ENCODE data around the gene PPP1R12A. TPM values are rescaled to one million over a fixed set of nuclear protein-coding genes. Genes with fewer than 3 reads are reported as not detected.
"Not testable (repeated sequence)": the region's sequence is repeated elsewhere in the genome, so short reads cannot be mapped to it uniquely, and the experiment has no call there.

The PPP1R12A gene
- total RNA-seq (2014; rRNA removed; shearing (Covaris generic); ENCODE audit: low replicate concordance), result 84.9 and 95.1 TPM in 2 replicates

DNA sequence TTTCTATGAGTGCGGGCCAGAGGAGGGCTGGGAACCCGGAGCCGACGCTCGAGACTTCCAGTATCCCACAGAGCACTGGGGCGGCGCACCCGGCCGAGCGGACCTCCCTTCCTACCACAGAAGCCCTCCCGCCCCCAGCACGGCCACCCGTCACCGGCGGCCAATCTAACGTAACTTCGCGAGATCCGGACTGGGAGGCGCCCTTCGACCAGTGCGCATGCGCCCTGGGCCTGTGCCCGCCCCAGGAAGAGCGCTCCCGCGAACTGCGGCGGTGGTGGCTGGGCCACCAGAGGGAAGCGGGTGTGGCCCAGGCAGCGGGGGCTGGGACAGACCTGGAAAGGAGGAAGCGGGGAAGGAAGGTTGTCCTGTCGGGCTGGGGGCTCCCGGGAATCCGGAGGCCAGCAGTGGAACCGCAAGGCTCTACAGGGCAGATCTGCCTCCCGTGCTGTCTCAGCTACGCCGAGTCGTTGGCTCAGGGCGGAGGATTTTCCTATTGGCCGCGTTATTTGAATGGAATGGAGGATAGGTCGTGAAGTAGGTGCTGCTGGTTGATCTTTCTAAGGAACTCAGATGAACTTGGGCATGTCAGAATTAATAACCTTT lies at the start of gene PPP1R12A:
PPP1R12A (minus strand) TSS at position 77 of the 603 bp plus-strand sequence. CDS start 166 bp downstream, outside the sequence.
- DNase-seq, result peak; percentile 98
- Histone ChIP-seq H3K36me3 (ENCODE audit: insufficient read depth, low read length) (no peaks in the 10 kb centered on the region), H3K27me3 (ENCODE audit: low read length) (no peaks in the 10 kb centered on the region), H3K9ac (ENCODE audit: low read length) (peak within 1 kb of the TSS; percentile 96), H3K4me2 (ENCODE audit: low read depth, low read length, poor library complexity, severe bottlenecking) (peak within 1 kb of the TSS; percentile 87), H3K9me2 (replicated peaks; ENCODE audit: insufficient read depth, low read length) (no peaks in the 10 kb centered on the region), H4K20me1 (ENCODE audit: insufficient read depth, low read depth, low read length) (peaks cover 17% of the 10 kb centered on the region; the same call in 1 of the 2 replicates), H3K27ac (ENCODE audit: low read length) (peak within 1 kb of the TSS; percentile 72), H3K4me3 (ENCODE audit: low read length) (peak within 1 kb of the TSS; percentile 91), H3K4me1 (ENCODE audit: low read length) (peaks cover 31% of the 10 kb centered on the region), H2AFZ (ENCODE audit: low read length) (peak within 1 kb of the TSS; percentile 76), H3K9me3 (ENCODE audit: low read length) (no peaks in the 10 kb centered on the region), H3K79me2 (ENCODE audit: low read length) (peaks cover 52% of the 10 kb centered on the region)

DNA sequence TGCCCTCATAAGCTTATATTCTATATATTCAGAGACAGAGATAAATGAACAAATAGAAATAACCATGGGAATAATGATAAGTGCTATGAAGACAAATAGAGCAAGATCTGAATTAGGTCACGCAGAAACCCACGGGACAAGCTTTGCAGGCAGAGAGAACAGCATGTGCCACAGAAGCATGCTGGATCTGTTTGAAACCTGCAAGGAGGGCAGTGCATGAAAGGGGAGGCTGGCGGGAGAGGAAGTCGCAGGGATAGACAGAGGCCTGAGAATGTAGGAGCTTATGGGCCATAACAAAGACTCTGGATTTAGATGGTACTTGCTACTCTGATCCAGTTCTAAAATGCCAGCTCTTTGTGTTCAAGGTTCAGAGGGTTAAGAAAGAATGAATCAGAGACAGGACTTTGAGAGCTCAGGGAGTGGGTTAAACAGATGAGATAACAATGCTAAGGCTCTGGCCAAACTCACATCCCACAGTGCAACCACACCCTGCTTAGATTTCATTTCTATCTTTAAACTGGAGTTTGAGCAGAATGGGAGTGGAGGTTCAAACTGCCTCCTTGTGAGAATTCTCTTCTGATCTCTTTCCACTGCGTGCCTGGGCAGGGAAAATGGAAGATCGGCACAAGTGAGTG lies 49.2 kb upstream of the PPP1R12A start:
- no peak overlapping the region for H3K27ac ChIP-seq (ENCODE audit: low read length)
- no peak overlapping the region for H3K4me2 ChIP-seq (ENCODE audit: low read depth, low read length, poor library complexity, severe bottlenecking)
- no peaks in the 10 kb centered on the region for H3K79me2 ChIP-seq (ENCODE audit: low read length)
- H3K4me1 ChIP-seq (ENCODE audit: low read length), result no peaks in the 10 kb centered on the region
- no peaks in the 10 kb centered on the region for H3K9me3 ChIP-seq (ENCODE audit: low read length)
- H3K36me3 ChIP-seq (ENCODE audit: insufficient read depth, low read length), result no peaks in the 10 kb centered on the region
- H4K20me1 ChIP-seq (ENCODE audit: insufficient read depth, low read depth, low read length), result no peaks in the 10 kb centered on the region
- no peak overlapping the region for H3K9ac ChIP-seq (ENCODE audit: low read length)
- H3K4me3 ChIP-seq (ENCODE audit: low read length), result no peak overlapping the region
- no peak for DNase-seq
- no peaks in the 10 kb centered on the region for H3K27me3 ChIP-seq (ENCODE audit: low read length)
- no peaks in the 10 kb centered on the region for H3K9me2 ChIP-seq (replicated peaks; ENCODE audit: insufficient read depth, low read length)
- no peak overlapping the region for H2AFZ ChIP-seq (ENCODE audit: low read length)

DNA sequence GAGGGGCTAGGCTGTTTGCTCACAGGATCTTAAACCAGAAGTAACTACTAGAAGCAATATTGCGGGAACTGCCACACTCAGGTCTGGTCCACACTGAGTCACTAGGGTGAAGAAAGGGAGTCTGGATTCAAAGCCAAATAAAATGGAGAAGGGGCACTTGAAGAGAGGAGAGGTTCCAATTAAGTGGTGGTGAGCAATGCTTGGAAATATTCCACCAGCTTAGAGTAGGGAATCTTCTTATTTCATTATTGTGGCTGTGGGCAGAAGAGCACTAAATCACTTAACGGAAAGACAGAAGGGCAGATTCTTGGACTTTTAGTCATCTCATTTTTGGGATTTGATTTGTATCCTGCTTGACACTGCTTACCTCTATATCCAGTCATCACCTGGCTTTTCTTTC lies 48.6 kb upstream of the PPP1R12A start:
- Histone ChIP-seq H3K9ac (ENCODE audit: low read length) (no peak overlapping the region), H3K36me3 (ENCODE audit: insufficient read depth, low read length) (no peaks in the 10 kb centered on the region), H3K9me3 (ENCODE audit: low read length) (no peaks in the 10 kb centered on the region), H3K4me1 (ENCODE audit: low read length) (no peaks in the 10 kb centered on the region), H2AFZ (ENCODE audit: low read length) (no peak overlapping the region), H3K27me3 (ENCODE audit: low read length) (no peaks in the 10 kb centered on the region), H3K27ac (ENCODE audit: low read length) (no peak overlapping the region), H3K9me2 (replicated peaks; ENCODE audit: insufficient read depth, low read length) (no peaks in the 10 kb centered on the region), H4K20me1 (ENCODE audit: insufficient read depth, low read depth, low read length) (no peaks in the 10 kb centered on the region), H3K4me2 (ENCODE audit: low read depth, low read length, poor library complexity, severe bottlenecking) (no peak overlapping the region), H3K79me2 (ENCODE audit: low read length) (no peaks in the 10 kb centered on the region), H3K4me3 (ENCODE audit: low read length) (no peak overlapping the region)
- DNase-seq, result no peak

DNA sequence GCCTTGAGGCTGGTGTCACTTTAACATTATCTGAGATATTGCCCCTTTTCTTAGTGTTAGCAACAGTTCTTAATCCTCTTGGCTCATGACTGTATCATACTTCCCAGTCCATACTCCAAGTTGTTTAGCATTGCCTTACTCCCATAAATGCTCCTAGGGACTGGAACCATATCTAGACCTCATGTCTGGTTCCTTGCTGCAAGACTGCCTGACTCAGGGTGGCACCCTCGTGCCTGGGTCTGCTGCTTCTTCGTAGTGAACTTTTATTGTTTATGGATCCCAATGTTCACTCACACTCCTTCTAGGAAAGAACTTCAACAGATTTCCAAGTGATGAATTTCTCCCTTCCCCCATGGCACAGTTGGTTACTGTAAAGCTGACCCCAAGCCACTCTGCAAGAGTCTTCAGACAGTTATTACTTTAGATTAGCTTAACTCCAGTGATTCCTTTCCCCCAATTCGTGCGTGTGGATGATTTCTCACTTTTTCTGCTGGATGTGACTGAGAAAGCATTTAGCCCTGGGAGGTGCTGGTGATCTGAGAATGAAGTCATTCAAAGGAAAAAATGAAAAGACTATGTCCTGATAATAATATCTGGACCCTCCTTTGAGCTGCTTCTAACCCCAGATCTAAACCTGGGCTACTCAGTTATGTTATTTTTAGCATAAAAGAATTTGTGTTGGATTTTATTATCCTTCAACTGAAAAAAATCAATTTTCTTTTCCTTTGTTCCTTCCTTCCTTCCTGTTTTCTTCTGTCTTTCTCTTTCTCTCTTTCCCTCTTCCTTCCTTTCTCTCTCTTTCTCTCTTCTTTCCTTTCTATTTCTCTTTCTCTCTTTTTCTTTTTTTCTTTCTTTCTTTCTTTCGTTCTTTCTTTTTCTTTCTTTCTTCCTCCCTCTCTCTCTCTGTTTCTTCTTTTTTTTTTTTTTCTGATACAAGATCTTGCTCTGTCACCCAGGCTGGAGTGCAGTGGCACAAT lies 47.5 kb upstream of the PPP1R12A start:
- Histone ChIP-seq H3K4me1 (ENCODE audit: low read length) (no peaks in the 10 kb centered on the region), H3K9me2 (replicated peaks; ENCODE audit: insufficient read depth, low read length) (no peaks in the 10 kb centered on the region), H3K4me2 (ENCODE audit: low read depth, low read length, poor library complexity, severe bottlenecking) (no peak overlapping the region), H3K27ac (ENCODE audit: low read length) (no peak overlapping the region), H3K27me3 (ENCODE audit: low read length) (no peaks in the 10 kb centered on the region), H2AFZ (ENCODE audit: low read length) (no peak overlapping the region), H3K4me3 (ENCODE audit: low read length) (no peak overlapping the region), H3K36me3 (ENCODE audit: insufficient read depth, low read length) (no peaks in the 10 kb centered on the region), H3K79me2 (ENCODE audit: low read length) (no peaks in the 10 kb centered on the region), H4K20me1 (ENCODE audit: insufficient read depth, low read depth, low read length) (no peaks in the 10 kb centered on the region), H3K9ac (ENCODE audit: low read length) (no peak overlapping the region), H3K9me3 (ENCODE audit: low read length) (no peaks in the 10 kb centered on the region)
- no peak for DNase-seq

DNA sequence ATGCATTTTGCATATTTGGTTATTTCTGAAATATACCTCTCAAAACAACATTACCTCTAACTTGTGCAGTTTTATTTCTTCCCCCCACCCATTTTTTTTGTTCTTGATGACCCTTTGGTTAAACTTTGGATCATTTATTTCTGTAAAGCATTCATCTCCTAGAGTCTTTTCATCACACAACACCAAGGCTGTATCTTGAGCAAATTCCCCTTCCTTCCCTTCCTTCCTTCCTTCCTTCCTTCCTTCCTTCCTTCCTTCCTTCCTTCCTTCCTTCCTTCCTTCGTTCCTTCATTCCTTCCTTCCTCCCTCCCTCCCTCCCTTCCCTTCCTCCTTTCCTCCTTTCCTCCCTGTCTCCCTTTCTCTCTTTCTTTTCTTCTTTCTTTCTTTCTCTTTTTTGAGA lies 43.8 kb upstream of the PPP1R12A start:
- no peak for DNase-seq
- H3K36me3 ChIP-seq (ENCODE audit: insufficient read depth, low read length), result no peaks in the 10 kb centered on the region
- H3K9ac ChIP-seq (ENCODE audit: low read length), result no peak overlapping the region
- no peak overlapping the region for H3K4me2 ChIP-seq (ENCODE audit: low read depth, low read length, poor library complexity, severe bottlenecking)
- no peaks in the 10 kb centered on the region for H3K4me1 ChIP-seq (ENCODE audit: low read length)
- H4K20me1 ChIP-seq (ENCODE audit: insufficient read depth, low read depth, low read length), result no peaks in the 10 kb centered on the region
- no peaks in the 10 kb centered on the region for H3K9me3 ChIP-seq (ENCODE audit: low read length)
- H3K27ac ChIP-seq (ENCODE audit: low read length), result no peak overlapping the region
- H3K9me2 ChIP-seq (replicated peaks; ENCODE audit: insufficient read depth, low read length), result no peaks in the 10 kb centered on the region
- H3K4me3 ChIP-seq (ENCODE audit: low read length), result no peak overlapping the region
- H3K27me3 ChIP-seq (ENCODE audit: low read length), result no peaks in the 10 kb centered on the region
- H2AFZ ChIP-seq (ENCODE audit: low read length), result no peak overlapping the region
- no peaks in the 10 kb centered on the region for H3K79me2 ChIP-seq (ENCODE audit: low read length)

DNA sequence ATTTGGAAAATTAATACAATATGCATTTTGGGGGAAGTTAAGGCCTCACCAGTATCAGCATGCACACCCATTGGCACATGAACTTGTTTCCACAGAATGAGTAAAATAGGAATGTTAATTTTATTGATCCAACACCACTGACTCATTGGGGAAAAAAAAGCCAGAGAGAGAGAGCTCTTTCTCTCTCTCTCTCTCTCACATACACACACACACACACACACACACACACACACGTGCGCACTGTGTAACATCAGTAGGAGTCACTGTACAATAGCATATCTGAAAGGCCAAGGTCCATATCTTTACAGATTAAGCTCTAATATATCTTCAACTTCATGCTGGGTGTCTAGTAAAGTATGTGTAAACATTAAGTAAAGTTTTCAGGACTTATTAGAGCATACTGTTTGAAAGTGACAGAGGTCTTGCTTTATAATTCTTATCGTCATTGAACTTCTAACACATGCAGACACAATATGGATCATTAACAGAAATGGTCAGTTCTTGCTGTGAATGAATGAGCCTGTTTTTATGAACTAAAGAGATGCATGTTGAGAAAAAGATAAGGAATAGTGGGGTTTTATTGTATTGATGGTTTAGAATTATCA lies 43.1 kb upstream of the PPP1R12A start:
- not testable (repeated sequence) for H3K36me3 ChIP-seq (ENCODE audit: insufficient read depth, low read length); H3K9me2 ChIP-seq (replicated peaks; ENCODE audit: insufficient read depth, low read length); H3K9me3 ChIP-seq (ENCODE audit: low read length); H3K4me2 ChIP-seq (ENCODE audit: low read depth, low read length, poor library complexity, severe bottlenecking); DNase-seq; H3K27me3 ChIP-seq (ENCODE audit: low read length); H3K4me1 ChIP-seq (ENCODE audit: low read length); H3K27ac ChIP-seq (ENCODE audit: low read length); H3K4me3 ChIP-seq (ENCODE audit: low read length); H3K9ac ChIP-seq (ENCODE audit: low read length); H3K79me2 ChIP-seq (ENCODE audit: low read length); H4K20me1 ChIP-seq (ENCODE audit: insufficient read depth, low read depth, low read length); H2AFZ ChIP-seq (ENCODE audit: low read length)

DNA sequence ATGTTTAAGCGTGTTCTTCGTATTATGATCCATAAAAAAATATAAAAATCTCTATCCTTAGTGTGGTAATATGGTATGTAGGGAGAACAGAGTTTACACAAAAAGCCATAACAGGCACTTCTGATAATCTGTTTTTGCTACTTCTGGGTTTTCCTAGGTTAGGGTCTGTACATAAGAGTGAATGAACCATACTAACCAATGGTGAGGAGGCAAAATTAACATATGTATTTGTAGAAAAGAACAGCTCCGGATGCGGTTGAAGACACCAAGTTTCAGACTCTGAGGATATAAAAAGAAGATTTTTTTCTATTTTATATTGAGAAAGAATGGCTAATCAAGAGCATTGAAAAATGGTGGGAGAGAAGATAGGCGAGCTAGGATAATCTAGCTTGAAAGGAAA lies 40.2 kb upstream of the PPP1R12A start:
- no peak for DNase-seq
- Histone ChIP-seq H3K36me3 (ENCODE audit: insufficient read depth, low read length) (no peaks in the 10 kb centered on the region), H3K9me3 (ENCODE audit: low read length) (no peaks in the 10 kb centered on the region), H3K4me2 (ENCODE audit: low read depth, low read length, poor library complexity, severe bottlenecking) (no peak overlapping the region), H3K27ac (ENCODE audit: low read length) (no peak overlapping the region), H3K9ac (ENCODE audit: low read length) (no peak overlapping the region), H2AFZ (ENCODE audit: low read length) (no peak overlapping the region), H3K4me3 (ENCODE audit: low read length) (no peak overlapping the region), H3K4me1 (ENCODE audit: low read length) (no peaks in the 10 kb centered on the region), H3K27me3 (ENCODE audit: low read length) (no peaks in the 10 kb centered on the region), H4K20me1 (ENCODE audit: insufficient read depth, low read depth, low read length) (no peaks in the 10 kb centered on the region), H3K9me2 (replicated peaks; ENCODE audit: insufficient read depth, low read length) (no peaks in the 10 kb centered on the region), H3K79me2 (ENCODE audit: low read length) (no peaks in the 10 kb centered on the region)

DNA sequence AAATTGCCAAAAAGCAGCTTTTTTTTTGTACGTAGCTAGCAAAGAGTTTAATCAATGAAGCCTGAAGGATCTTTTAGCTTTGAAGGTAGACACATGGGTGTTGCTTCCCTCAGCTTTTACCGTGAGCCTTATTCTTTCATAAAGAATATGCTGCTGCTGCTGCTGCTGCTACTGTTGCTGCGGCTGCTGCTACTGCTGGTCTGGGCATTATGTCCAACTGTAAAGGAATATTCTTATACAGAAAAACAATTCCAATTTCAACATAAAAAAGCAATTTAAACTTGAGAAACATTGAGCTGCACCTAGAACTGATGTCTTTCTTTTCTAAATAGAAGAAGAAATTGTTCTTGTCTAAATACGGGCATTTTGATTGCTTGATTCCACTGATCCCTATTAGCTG lies 38.9 kb upstream of the PPP1R12A start:
- Histone ChIP-seq H3K9ac (ENCODE audit: low read length) (no peak overlapping the region), H3K79me2 (ENCODE audit: low read length) (no peaks in the 10 kb centered on the region), H3K27me3 (ENCODE audit: low read length) (no peaks in the 10 kb centered on the region), H3K27ac (ENCODE audit: low read length) (no peak overlapping the region), H3K4me1 (ENCODE audit: low read length) (no peaks in the 10 kb centered on the region), H3K4me2 (ENCODE audit: low read depth, low read length, poor library complexity, severe bottlenecking) (no peak overlapping the region), H4K20me1 (ENCODE audit: insufficient read depth, low read depth, low read length) (no peaks in the 10 kb centered on the region), H3K36me3 (ENCODE audit: insufficient read depth, low read length) (no peaks in the 10 kb centered on the region), H3K9me2 (replicated peaks; ENCODE audit: insufficient read depth, low read length) (no peaks in the 10 kb centered on the region), H3K4me3 (ENCODE audit: low read length) (no peak overlapping the region), H2AFZ (ENCODE audit: low read length) (no peak overlapping the region), H3K9me3 (ENCODE audit: low read length) (no peaks in the 10 kb centered on the region)
- DNase-seq, result no peak

Data from Karpas-422 (cell line).